ENCODE measurements around the gene CASP8AP2.
A peak's percentile ranks its signal among the peaks of the same experiment; 100 is the strongest.
"Not testable (repeated sequence)": the region's sequence is repeated elsewhere in the genome, so short reads cannot be mapped to it uniquely, and the experiment has no call there.

CASP8AP2 gene
- 93.6 to 165 reads per million in 2 donors for total RNA-seq

DNA sequence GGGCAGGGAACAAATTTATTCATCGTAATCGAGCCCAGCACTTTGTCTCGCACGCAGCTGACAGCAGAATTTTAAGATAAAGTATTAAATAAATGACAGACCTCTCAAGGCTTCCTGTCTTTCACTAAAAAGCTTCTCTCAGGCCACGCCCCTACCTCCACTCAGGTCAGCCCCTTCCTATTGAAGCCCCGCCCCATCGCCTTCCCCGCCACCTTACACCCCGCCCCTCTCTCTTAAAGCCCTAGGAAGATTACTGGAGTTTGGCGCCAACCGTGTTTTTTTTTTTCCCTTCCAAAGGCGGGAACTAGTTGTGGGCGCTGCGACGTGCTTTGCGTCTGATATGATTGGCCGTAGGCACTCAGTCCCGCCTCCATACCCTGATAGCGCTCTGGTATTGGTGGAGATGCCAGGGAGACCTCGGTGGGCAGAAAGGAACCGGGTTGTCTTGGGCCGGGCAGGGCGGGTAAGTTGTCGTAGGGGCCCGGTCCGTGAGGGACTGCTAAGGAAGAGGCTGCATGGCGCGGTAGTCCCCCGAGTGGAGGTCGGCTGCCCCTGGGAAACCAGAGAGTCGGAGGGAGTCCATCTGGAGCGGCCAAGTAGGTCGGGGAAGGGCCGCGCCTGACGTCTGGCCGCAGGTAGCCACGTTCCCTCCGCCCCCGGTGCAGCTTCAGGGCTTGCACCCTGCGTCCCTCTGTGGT is at the start of gene CASP8AP2:
Gene CASP8AP2 (plus strand): TSS at position 409 of the 698 bp plus-strand sequence.
- DNase-seq: peak; percentile 89

DNA sequence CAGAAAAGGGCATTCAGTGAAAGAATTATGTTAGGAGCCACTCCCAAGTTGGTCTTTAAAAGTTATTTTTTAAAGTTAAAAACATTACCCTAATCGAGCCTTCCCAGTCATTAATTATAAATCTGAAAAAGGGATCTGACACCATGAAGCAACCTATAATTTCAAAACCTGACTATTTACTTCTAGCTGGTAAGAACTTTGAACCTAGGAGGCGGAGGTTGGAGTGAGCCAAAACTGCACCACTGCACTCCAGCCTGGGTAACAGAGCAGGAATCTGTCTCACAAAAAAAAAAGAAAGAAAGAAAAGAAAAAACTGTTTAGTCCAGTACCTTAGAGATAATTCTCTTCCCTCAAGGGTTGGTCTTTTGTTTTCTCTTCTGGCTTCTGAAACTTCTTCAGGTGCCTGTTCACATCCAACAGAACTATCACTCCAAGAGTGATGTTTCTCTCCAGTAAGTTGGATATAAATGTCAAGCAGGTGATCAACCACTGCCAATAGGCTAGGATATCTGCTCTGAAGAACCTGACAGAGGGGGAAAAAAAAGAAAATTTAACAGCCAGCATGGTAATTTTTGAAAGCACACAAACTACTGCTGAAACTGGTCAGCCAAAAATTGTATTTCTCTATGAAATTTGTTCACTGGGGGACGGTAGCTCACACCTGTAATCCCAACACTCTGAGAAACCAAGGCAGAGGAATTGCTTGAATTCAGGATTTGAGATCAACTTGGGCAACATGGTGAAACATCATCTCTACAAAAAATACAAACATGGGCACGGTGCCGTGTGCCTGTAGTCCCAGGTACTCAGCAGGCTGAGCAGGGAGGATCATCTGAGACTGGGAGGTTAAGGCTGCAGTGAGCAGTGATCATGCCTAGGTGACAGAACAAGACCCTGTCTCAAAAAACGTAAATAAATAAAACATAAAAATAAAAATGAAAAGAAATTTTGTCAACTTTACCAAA is 48.3 kb upstream of the CASP8AP2 start:
- no peak for DNase-seq

DNA sequence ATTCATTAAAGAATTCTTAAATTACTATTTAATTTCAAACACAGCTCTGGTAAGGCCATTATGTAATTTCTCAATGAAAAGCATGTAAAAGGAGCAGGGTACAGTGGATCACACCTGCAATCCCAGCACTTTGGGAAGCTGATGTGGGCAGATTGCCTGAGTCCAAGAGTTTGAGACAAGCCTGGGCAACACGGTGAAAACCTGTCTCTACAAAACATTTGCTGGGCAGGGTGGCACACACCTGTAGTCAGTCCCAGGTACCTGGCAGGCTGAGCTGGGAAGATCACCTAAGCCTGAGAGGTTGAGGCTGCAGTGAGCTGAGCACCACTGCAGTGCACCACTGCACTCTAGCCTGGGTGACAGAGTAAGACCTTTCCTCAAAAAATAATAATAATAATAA is 47.5 kb upstream of the CASP8AP2 start:
- DNase-seq: no peak

DNA sequence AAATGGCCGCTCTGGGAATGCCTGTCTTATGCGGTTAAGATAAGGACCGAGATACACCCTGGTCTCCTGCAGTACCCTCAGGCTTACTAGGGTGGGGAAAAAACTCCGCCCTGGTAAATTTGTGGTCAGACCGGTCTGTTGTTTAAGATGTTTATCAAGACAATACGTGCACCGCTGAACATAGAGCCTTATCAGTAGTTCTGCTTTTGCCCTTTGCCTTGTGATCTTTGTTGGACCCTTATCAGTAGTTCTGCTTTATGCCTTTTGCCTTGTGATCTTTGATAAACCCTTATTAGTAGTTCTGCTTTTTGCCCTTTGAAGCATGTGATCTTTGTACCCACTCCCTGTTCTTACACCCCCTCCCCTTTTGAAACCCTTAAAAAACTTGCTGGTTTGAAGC is 46.4 kb upstream of the CASP8AP2 start:
- DNase-seq: not testable (repeated sequence)

DNA sequence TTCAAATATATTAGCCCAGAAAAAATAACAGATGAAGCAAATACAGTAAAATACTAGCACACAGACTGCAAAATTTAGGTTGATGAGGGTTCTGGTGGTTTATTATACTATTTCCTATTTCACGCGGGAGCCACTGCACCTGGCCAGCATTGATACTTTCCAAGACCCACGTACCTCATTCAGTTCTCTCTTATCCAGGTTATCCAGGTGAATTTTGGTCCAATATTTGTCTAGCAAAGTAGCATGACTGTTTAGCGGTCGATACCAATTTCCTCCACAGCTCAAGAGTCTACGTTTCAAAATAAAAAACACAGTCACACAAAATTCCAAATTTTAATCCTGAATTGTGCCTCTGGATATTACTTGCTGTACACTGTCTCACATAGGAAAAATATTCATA is 44.8 kb upstream of the CASP8AP2 start:
- no peak for DNase-seq

DNA sequence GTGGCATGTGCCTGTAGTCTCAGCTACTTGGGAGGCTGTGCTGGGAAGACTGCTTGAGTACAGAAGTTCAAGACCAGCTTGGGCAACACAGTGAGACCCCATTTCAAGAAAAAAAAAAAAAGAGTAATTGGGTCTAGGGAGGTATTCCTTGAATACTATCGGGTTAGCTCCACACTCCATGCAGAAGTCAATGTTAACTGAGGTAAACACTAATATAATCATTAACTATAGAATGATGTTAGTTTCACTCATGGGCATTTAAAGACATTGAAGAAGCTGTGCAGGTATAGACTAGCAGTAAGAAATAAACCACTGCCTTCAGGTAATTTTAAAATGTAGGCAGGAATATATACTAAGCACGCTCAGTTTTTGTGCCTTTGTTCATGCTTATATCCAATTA is 42.7 kb upstream of the CASP8AP2 start:
- DNase-seq: no peak

DNA sequence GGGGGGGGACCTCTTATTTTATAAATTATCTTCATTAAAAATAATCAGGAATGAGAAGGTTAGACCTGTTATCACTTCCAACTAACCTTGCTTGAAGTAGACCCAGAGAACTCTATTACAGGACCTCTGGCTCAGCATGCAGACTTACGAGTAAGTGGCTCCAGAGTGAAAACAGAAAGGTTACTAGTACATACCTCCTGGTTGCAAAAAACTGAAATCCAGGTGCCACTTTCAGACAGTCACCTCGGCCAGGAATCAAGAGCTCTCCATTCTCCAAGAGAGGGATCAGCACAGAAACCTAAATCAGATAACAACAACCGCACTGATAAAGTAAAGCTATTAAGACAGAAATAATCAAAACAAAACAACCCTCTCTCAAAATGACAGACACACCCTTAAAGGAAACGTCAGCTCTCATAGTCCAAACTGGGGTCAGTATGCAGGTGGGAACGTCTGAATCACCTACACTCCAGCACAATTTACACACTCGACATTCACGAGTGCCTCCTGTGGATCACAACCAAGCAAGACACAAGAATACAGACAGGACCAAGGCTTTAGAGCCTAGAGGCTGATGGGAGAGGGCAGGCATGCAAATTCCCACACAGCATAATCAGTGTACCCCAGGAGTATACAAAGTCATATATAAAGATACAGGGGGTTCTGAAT is 41.9 kb upstream of the CASP8AP2 start:
- no peak for DNase-seq

DNA sequence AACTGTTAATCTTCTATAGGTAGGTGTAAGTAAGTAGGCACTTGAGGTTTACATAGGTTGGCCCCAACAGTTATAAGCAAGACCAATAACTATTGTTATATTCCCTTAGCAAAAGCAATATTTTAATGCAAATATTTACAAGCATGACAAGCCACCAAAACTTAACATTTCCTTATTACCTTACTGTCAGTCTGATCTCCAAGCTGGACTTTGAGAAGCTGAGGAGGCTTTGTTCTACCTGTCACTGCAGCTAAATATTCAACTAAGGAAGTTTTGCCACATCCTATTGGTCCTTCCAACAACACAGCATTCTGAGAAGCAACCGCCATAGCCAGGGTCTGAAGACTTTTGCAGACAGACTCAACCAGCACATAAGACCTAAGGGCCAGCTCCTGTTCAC is 39.7 kb upstream of the CASP8AP2 start:
- no peak for DNase-seq

DNA sequence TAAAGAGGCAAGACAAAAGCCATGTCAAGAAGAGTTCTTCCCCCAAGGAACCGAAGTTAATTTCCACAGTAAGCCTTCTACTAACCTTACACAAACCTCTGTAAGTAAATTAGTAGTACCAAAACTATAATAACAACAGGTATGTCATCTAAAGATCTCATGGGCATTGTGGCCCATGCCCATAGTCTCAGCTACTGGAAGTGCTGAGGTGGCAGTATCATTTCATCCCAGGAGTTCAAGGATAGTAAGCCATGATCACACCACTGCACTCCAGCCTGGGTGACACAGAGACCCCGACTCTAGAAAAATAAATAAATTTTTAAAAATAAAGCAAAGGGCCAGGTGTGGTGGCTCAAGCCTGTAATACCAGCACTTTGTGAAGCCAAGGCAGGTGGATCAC is 39.3 kb upstream of the CASP8AP2 start:
- no peak for DNase-seq

DNA sequence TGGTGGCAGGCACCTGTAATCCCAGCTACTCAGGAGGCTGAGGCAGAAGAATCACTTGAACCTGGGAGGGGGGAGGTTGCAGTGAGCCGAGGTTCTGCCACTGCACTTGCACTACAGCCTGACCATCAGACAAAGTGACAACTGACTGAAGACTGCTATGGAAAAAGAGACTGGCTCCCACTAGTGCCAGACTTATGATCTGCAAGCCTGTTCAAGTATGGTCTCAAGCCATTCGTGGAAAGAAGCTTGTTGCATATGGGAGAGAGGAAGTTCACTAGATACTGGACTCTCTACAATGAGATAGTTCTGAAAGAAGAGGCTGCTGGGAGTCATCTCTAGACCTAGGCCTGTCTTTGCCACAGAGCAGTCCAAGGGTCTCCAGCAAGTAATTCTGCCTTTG is 36.8 kb upstream of the CASP8AP2 start:
- no peak for DNase-seq

DNA sequence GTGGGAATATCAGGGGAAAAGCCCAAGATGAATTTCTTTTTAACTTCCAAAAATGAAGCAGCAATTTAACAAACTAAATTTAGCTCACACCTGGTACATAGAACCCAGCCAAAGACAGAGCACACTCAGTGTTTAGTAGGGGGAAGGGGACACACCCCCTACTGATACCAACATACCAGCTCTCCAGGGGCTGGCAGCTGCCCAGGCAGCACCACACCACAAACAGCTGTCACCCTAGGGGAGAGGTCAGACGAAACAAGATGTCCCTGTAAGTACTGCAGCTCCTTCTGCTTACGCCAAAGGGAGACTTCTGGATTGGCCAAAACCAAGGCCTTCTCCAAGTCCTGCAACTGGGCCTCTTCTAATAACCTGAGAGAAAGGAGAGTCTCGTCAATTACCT is 36.1 kb upstream of the CASP8AP2 start:
- DNase-seq: no peak

DNA sequence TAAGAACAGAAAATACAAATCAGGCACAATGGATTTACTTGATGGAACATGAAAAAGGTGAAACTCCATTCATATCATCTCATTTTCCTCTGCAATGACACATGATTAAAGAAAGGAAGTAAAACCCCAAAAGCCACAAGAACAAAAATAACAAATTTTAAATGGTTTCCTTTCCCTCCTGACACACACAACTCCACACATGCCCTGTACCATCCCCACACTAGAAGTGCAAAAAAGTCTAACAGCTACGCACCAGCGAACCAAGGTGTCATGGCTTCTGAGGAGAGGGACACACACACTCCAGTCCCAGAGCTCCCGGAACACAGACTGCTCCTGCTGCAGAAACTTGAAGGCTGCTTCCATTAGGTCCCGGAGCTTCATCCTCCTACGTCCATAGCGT is 35.4 kb upstream of the CASP8AP2 start:
- DNase-seq: no peak

DNA sequence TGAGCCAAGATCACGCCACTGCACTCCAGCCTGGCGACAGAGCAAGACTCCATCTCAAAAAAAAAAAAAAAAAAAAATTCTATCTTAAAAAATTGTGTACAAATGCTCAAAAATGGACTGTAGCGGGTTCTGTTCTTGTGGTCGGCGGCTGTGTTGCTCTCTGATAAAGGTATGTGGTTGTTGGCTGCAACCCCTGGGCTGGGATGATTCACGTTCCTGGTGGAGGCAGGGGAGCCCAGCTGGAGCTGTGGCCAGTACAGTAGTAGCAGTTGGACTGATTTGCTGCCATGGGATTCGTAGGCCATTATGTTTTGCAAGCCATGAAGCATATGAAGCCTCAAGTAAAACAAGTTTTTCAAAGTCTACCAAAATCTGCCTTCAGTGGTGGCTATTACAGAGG is 32.4 kb upstream of the CASP8AP2 start:
- no peak for DNase-seq

DNA sequence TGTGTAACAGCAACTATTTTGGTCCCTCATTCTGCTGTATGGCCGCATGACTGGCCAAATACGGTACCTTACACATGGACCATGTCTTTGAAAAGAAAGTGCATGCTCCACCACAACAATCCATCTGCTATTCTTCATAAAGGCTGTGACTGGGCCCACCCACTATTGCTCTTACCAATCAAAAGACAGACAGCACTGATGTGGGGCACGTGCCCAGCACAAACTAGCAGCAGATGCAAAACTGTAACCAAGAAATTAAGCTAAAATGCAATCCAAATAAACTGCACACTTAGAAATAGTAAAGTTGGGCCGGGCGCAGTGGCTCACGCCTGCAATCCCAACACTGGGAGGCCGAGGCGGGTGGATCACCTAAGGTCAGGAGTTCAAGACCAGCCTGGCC is 30.6 kb upstream of the CASP8AP2 start:
- no peak for DNase-seq

DNA sequence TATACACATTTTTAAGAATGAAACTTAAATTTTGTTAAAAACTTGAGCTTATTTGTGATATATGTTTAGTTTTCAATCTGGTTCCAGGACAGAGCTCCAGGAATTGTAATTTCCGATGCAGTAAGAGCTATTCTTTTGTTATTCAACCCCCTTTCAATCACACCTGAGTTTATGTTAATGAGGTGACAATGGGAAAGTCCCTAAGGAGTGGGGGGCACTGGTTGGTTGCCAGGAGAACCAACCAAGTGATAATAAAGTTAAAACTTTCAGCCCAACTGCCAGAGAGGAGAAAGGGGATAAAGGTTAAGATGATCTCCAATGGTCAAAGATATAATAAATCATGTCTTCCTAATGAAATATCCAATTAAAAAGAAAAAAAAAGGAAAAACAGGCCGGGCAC is 29.9 kb upstream of the CASP8AP2 start:
- no peak for DNase-seq

DNA sequence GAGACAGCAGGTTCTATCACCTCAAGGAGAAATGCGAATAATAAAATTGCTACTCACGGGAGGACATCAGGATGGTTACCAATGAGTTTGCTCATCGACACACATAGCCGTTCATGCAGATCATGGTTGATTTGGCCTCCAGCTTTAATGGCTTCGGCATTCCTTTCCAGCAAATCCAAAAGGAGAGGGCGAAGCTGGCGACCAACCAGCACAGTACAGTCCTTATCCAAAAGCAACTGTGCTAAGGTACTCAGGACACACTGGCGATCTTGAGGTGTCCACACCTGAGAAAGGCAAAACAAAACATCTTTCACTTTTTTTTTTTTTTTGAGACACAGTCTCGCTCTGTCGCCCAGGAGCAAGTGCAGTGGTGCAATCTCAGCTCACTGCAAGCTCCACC is 26.4 kb upstream of the CASP8AP2 start:
- DNase-seq: no peak

DNA sequence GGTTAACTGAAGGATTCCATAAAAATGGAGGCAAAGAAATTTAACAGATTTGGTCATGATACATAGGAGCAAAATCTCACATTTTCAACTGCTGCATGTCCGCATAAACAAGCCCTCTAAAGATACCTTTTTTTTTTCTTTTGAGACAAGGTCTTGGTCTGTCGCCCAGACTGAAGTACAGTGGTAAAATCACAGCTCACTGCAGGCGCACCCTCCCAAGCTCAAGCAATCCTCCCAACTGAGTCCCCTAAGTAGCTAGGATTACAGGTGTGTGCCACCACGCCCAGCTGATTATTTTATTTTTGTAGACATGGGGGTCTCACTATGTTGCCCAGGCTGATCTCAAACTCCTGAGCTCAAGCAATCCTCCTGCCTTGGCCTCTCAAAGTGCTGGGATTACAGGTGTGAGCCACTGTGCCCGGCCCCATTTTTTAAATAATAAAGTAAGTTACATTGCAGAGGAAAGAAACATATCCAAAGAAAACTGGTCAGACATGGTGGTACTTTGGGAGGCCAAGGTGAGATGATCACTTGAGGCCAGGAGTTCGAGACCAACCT is 23.8 kb upstream of the CASP8AP2 start:
- no peak for DNase-seq

DNA sequence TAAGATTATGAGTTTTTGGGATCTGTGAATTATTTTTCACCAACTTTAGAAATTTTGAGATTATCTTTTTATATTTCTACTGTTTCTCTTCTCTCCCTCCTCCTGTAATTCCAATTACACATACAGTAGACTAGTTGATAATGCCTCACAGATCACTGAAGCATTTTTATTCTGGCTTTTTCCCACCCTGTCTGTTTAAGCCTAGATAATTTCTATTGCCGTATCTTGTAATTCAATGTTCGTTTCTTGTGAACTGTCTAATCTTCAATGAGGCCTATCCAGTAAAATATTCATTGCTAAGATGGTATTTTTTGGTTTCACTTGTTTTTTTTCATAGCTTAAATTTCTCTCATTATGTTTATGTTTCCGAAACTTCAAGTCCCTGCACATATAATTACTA is 22.1 kb upstream of the CASP8AP2 start:
- no peak for DNase-seq

DNA sequence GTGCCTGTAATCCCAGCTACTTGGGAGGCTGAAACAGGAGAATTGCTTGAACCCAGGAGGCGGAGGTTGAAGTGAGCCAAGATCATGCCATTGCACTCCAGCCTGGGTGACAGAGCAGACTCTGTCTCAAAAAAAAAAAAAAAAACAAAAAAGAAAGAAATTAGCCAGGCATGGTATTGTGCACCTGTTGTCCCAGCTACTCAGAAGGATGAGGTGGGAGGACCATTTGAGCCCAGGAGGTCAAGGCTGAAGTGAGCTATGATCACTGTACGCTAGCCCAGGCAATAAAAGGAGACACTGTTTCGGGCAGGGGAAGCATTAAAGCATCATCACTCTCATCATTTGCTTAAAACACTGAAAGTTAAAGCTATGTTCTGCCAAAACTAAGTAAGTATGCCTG is 16.3 kb upstream of the CASP8AP2 start:
- not testable (repeated sequence) for DNase-seq

DNA sequence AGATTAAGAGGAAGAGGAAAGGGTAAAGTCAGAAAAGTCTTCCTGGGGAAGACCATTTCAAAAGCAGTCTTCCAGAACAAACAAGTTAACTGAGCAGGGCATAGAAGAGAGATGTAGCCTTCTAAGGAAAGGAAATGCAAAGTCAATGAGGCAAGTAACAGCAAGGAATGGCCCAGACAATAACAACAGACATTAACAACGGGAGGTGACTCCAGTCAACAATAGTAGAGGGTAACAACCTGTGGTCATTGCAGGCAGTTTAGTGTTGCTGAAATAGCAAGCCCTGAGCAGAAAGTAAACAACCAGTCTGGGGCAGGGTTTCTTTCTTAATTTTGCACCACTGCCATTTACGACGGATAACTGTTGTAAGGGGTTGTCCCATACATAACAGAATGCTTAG is 12.2 kb upstream of the CASP8AP2 start:
- DNase-seq: no peak

DNA sequence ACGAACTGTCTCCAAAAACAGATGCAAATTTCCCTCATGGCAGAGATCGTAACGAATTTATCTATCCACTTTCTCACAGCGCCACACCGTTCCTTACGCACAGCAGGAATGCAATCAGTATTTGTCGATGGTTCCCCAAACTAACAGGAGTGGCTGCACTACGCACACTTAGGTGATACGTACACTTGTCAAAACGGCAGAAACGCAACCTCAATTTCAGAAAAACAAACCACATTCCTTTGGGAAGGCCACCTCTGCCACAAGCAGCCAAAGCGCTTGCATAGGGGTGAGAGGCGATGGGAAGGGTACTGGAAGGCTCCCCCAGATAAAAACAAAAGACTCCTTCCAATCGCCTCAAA is 10.7 kb upstream of the CASP8AP2 start:
- DNase-seq: no peak

DNA sequence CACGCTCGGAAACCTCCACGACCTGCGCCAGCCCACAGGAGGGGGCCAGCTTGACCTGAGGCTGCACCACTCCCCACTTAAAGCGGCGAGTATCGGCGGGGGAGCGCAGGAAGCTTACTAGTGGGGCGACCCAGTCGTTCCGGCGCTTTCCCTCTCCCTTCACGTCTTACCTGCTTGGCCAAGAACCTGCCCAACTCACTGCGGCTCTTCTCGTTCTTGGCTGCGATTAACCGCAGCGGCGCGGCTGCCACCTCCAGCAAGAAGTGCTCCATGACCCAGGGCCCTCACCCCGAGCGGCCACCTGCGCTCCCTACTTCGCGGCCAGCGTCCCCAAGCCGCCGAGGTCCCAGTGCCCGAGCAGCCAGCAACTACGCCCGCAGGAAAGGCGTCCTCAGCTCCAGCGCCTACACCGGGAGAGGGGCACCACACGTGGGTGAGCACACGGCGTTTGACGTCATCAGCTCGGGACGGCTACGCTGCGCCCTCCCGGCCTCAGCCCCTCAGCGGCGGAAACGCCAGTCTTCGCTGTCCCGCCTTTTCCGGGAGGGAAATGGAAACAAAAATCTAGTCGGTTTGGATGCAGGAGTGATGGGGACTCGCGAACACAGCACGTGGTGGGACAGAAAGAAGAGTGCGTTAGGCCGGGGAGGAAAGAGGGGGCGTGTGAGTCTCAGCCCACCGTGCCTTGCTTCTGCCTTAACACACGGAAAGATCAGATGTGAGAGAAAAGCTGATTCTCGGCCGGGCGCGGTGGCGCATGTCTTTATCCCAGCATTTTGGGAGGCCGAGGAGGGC is 10.1 kb upstream of the CASP8AP2 start, which contains the start of gene MDN1:
Gene MDN1 (minus strand): TSS at position 459 of the 795 bp plus-strand sequence. CDS start 187 bp downstream, at position 272.
- peak; percentile 82 for DNase-seq

Data from T-helper 9 cell (primary cell).